HFFc6 (cell line): ENCODE measurements around the gene CCL21. TPM values are rescaled to one million over a fixed set of nuclear protein-coding genes. Genes with fewer than 3 reads are reported as not detected.
"Not testable (repeated sequence)": the region's sequence is repeated elsewhere in the genome, so short reads cannot be mapped to it uniquely, and the experiment has no call there.

ENCODE experiments used
- DNase-seq: peaks from one replicate; pipeline ENCODE4 v3.0.0-alpha.2; 2018
- H3K27ac Mint-ChIP-seq: 2 replicates; pipeline ENCODE4 v1.8.0; 2020; ENCODE audit warnings: mild to moderate bottlenecking, mixed read lengths
- H3K27me3 Mint-ChIP-seq: 2 replicates; pipeline ENCODE4 v1.8.0; 2021; ENCODE audit warnings: mild to moderate bottlenecking, moderate library complexity, mixed read lengths; ENCODE audit not compliant: insufficient read depth
- H3K36me3 Mint-ChIP-seq: 2 replicates; pipeline ENCODE4 v1.8.0; 2021; ENCODE audit warnings: low read depth, mixed read lengths
- H3K4me1 Mint-ChIP-seq: 2 replicates; pipeline ENCODE4 v1.8.0; 2020; ENCODE audit warnings: low read depth, mixed read lengths
- H3K4me3 Mint-ChIP-seq: 2 replicates; pipeline ENCODE4 v1.8.0; 2020; ENCODE audit warnings: mild to moderate bottlenecking, moderate library complexity, mixed read lengths
- H3K9me3 Mint-ChIP-seq: 2 replicates; pipeline ENCODE4 v1.8.0; 2020; ENCODE audit warnings: mild to moderate bottlenecking, mixed read lengths
- CTCF ChIP-seq: fragments of 200-600 bp; sonication (generic); IDR thresholded peaks from 2 replicates; pipeline ENCODE4 v1.5.0; 2021; ENCODE audit warnings: antibody characterized with exemption, mild to moderate bottlenecking
- long read RNA-seq: library from polyadenylated mRNA; unstranded; transcript quantifications from one replicate; pipeline ENCODE4 v2.0.0, GENCODE V29; 2019
- total RNA-seq, 6 experiments: library from RNA; stranded (reverse); fragmentation: NEBNext Ultra II Directional; extraction: Animal tissue kit (Norgen Biotek cat#: 25700); gene quantifications; 2 replicates in 1 of 6; 3 replicates in 5 of 6; pipeline ENCODE4 v1.2.3, GENCODE V29; 2021

CCL21 gene
- not detected for total RNA-seq
- long read RNA-seq, result 0 reads

- no peaks in the 10 kb centered on the region for H3K36me3 Mint-ChIP-seq
- H3K9me3 Mint-ChIP-seq, result no peaks in the 10 kb centered on the region
- H3K4me1 Mint-ChIP-seq, result no peaks in the 10 kb centered on the region
- H3K27ac Mint-ChIP-seq, result no peak within 1 kb of the TSS
- peaks cover 30% of the 10 kb centered on the region for H3K27me3 Mint-ChIP-seq
- H3K4me3 Mint-ChIP-seq, result no peak within 1 kb of the TSS
- no peak for TF ChIP-seq CTCF
- DNase-seq, result no peak
Observed at GRCh38 chr9:34710023-34710422, at the start of gene CCL21. TSS of gene CCL21 (minus strand) at chr9:34710136. CDS start at chr9:34710066, 70 bp downstream.

GRCh38 chr9:34759432-34760134 is 49.6 kb upstream of the CCL21 start:
- Mint-ChIP-seq H3K4me3 (no peak overlapping the region), H3K27ac (no peak overlapping the region), H3K27me3 (peaks cover 12% of the 10 kb centered on the region), H3K4me1 (no peaks in the 10 kb centered on the region), H3K36me3 (no peaks in the 10 kb centered on the region), H3K9me3 (no peaks in the 10 kb centered on the region)
- no peak for DNase-seq
- TF ChIP-seq CTCF, result no peak

GRCh38 chr9:34750320-34750719 is 40.4 kb upstream of the CCL21 start:
- H3K4me3 Mint-ChIP-seq, DNase-seq, H3K36me3 Mint-ChIP-seq, H3K9me3 Mint-ChIP-seq, H3K27ac Mint-ChIP-seq, H3K4me1 Mint-ChIP-seq, H3K27me3 Mint-ChIP-seq: not testable (repeated sequence)

GRCh38 chr9:34746526-34746925 is 36.6 kb upstream of the CCL21 start:
- no peak for TF ChIP-seq CTCF
- Mint-ChIP-seq H3K27me3 (peaks cover 10% of the 10 kb centered on the region; the same call in 1 of the 2 replicates), H3K4me3 (no peak overlapping the region), H3K36me3 (no peaks in the 10 kb centered on the region), H3K27ac (no peak overlapping the region), H3K9me3 (no peaks in the 10 kb centered on the region), H3K4me1 (peaks cover 9% of the 10 kb centered on the region)
- no peak for DNase-seq

GRCh38 chr9:34744295-34745221 is 34.6 kb upstream of the CCL21 start:
- Mint-ChIP-seq H3K36me3 (no peaks in the 10 kb centered on the region), H3K4me3 (no peak overlapping the region), H3K27ac (no peak overlapping the region), H3K9me3 (no peaks in the 10 kb centered on the region), H3K4me1 (peaks cover 9% of the 10 kb centered on the region), H3K27me3 (peaks cover 6% of the 10 kb centered on the region; the same call in 1 of the 2 replicates)
- TF ChIP-seq CTCF, result no peak
- peak; percentile 26 for DNase-seq

- no peak for TF ChIP-seq CTCF
Observed at GRCh38 chr9:34742710-34743109, 32.8 kb upstream of the CCL21 start.

More at GRCh38 chr9:34742710-34743109, 32.8 kb upstream of the CCL21 start:
- no peak for DNase-seq
- Mint-ChIP-seq H3K4me1 (peaks cover 9% of the 10 kb centered on the region), H3K27ac (no peak overlapping the region), H3K27me3 (peaks cover 9% of the 10 kb centered on the region), H3K9me3 (no peaks in the 10 kb centered on the region), H3K36me3 (no peaks in the 10 kb centered on the region), H3K4me3 (no peak overlapping the region)
